Activated T-helper 2 cell treated with anti-CD3 and anti-CD28 coated beads, Interferon-gamma antibody, Interleukin-2, Interleukin-4, amounts not matched to agents 10 μg/mL and 5 μg/mL and 100 μg/mL, durations not matched to agents 14 hours and 24 hours and 36 hours (primary cell): ENCODE results near the gene GPATCH1. TPM values are rescaled to one million over a fixed set of nuclear protein-coding genes. Genes with fewer than 3 reads are reported as not detected.
"Not testable (repeated sequence)": the region's sequence is repeated elsewhere in the genome, so short reads cannot be mapped to it uniquely, and the experiment has no call there.

ENCODE experiments used
- DNase-seq: peaks from one replicate; pipeline ENCODE4 v3.0.0; 2021; ENCODE audit warnings: low spot score
- H3K27ac Mint-ChIP-seq: one replicate; pipeline ENCODE4 v1.8.0; 2021; ENCODE audit warnings: mixed read lengths
- H3K27me3 Mint-ChIP-seq: one replicate; pipeline ENCODE4 v1.8.0; 2021; ENCODE audit warnings: low read depth, mixed read lengths
- H3K36me3 Mint-ChIP-seq: one replicate; pipeline ENCODE4 v1.8.0; 2021; ENCODE audit warnings: low read depth, mixed read lengths
- H3K4me1 Mint-ChIP-seq: one replicate; pipeline ENCODE4 v1.8.0; 2021; ENCODE audit warnings: low read depth, mixed read lengths
- H3K4me3 Mint-ChIP-seq: one replicate; pipeline ENCODE4 v1.8.0; 2021; ENCODE audit warnings: low read depth, mild to moderate bottlenecking, moderate library complexity, mixed read lengths
- H3K9me3 Mint-ChIP-seq: one replicate; pipeline ENCODE4 v1.8.0; 2021; ENCODE audit warnings: mixed read lengths
- intact Hi-C: fragments of 100-400 bp; cut with micrococcal nuclease; formaldehyde crosslinking; loops from one replicate; pipeline ENCODE4 v1.15.1; 2023
- total RNA-seq: library from RNA; stranded (reverse); gene quantifications from 2 replicates; pipeline ENCODE4 v1.2.3, GENCODE V29; 2022

Gene GPATCH1
- 11.9 and 13.1 TPM in 2 replicates for total RNA-seq

- Mint-ChIP-seq H3K27ac (peak within 1 kb of the TSS; percentile 95), H3K4me3 (peak within 1 kb of the TSS; percentile 97), H3K27me3 (no peaks in the 10 kb centered on the region), H3K9me3 (no peaks in the 10 kb centered on the region), H3K4me1 (peaks cover 24% of the 10 kb centered on the region), H3K36me3 (peaks cover 5% of the 10 kb centered on the region)
- intact Hi-C loops = no loop called here
- DNase-seq = peak; percentile 83
Measured at GRCh38 chr19:33080761-33081681, at the start of gene GPATCH1. Gene GPATCH1 (plus strand): TSS chr19:33081181. CDS start chr19:33081194, 13 bp downstream.

DNA sequence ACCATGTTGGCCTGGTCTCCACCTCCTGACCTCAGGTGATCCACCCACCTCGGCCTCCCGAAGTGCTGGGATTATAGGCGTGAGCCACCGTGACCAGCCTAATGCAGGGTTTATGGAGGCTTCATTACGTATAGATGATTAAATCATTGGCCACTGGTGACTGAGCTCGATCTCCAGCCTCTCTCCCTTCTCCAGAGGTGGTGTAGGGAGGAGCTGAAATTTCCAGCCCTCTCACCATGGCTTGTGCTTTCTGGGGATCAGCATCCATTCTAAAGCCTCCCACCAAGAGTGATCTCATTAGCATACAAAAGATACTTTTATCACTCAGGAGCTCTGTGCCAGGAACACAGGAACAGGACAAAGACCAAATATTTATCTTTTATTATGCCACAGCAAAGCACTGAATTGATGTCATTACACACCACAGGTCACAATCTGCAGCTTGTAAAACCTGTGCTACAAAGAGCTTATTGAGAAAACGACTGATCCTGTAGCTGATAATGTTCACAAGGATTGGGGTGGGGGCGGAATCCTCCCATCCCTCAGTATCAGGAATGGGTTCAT lies 48.7 kb upstream of the GPATCH1 start:
- H3K4me3 Mint-ChIP-seq = no peak overlapping the region
- H3K27me3 Mint-ChIP-seq = no peaks in the 10 kb centered on the region
- H3K9me3 Mint-ChIP-seq = peaks cover 4% of the 10 kb centered on the region
- intact Hi-C loops = no loop called here
- no peaks in the 10 kb centered on the region for H3K36me3 Mint-ChIP-seq
- peaks cover 4% of the 10 kb centered on the region for H3K4me1 Mint-ChIP-seq
- no peak overlapping the region for H3K27ac Mint-ChIP-seq
- no peak for DNase-seq

GRCh38 chr19:33035461-33035860 lies 45.5 kb upstream of the GPATCH1 start:
- no peaks in the 10 kb centered on the region for H3K27me3 Mint-ChIP-seq
- DNase-seq = no peak
- no peak overlapping the region for H3K27ac Mint-ChIP-seq
- no peaks in the 10 kb centered on the region for H3K9me3 Mint-ChIP-seq
- H3K4me1 Mint-ChIP-seq = peaks cover 9% of the 10 kb centered on the region
- no peak overlapping the region for H3K4me3 Mint-ChIP-seq
- no peaks in the 10 kb centered on the region for H3K36me3 Mint-ChIP-seq
- intact Hi-C loops = no loop called here

DNA sequence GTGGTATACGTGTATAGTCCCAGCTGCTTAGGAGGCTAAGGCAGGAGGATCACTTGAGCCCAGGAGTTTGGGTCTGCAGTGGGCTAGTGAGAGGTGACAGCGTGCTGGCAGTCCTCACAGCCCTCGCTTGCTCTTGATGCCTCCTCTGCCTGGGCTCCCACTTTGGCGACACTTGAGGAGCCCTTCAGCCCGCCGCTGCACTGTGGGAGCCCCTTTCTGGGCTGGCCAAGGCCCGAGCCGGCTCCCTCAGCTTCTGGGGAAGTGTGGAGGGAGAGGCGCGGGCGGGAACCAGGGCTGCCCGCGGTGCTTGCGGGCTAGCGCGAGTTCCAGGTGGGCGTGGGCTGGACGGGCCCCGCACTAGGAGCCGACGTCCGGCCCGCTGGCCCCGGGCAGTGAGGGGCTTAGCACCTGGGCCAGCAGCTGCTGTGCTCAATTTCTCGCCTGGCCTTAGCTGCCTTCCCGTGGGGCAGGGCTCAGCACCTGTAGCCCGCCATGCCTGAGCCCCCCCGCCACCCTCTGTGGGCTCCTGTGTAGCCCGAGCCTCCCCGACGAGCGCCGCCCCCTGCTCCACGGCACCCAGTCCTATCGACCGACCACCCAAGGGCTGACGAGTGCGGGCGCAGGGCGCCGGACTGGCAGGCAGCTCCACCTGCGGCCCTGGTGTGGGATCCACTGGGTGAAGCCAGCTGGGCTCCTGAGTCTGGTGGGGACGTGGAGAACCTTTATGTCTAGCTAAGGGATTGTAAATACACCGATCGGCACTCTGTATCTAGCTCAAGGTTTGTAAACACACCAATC lies 44.4 kb upstream of the GPATCH1 start:
- H3K9me3 Mint-ChIP-seq, intact Hi-C loops, H3K4me1 Mint-ChIP-seq, DNase-seq, H3K4me3 Mint-ChIP-seq, H3K36me3 Mint-ChIP-seq, H3K27me3 Mint-ChIP-seq: not testable (repeated sequence)
- peak overlapping the region; percentile 39 for H3K27ac Mint-ChIP-seq

- Mint-ChIP-seq H3K27ac (peak overlapping the region; percentile 39), H3K4me3 (peak overlapping the region; percentile 47)
- DNase-seq, H3K4me1 Mint-ChIP-seq, H3K36me3 Mint-ChIP-seq, H3K9me3 Mint-ChIP-seq, H3K27me3 Mint-ChIP-seq, intact Hi-C loops: not testable (repeated sequence)
Measured at GRCh38 chr19:33037168-33038025, 43.6 kb upstream of the GPATCH1 start.

GRCh38 chr19:33039108-33039599 lies 41.8 kb upstream of the GPATCH1 start:
- Mint-ChIP-seq H3K9me3 (no peaks in the 10 kb centered on the region), H3K27me3 (no peaks in the 10 kb centered on the region), H3K27ac (no peak overlapping the region), H3K4me3 (no peak overlapping the region), H3K36me3 (no peaks in the 10 kb centered on the region), H3K4me1 (peaks cover 9% of the 10 kb centered on the region)
- DNase-seq = no peak
- intact Hi-C loops = no loop called here

- no peak for DNase-seq
- Mint-ChIP-seq H3K4me3 (no peak overlapping the region), H3K27ac (no peak overlapping the region), H3K4me1 (peaks cover 9% of the 10 kb centered on the region), H3K9me3 (no peaks in the 10 kb centered on the region), H3K27me3 (no peaks in the 10 kb centered on the region), H3K36me3 (no peaks in the 10 kb centered on the region)
- intact Hi-C loops = no loop called here
Measured at GRCh38 chr19:33039815-33040214, 41.2 kb upstream of the GPATCH1 start.

DNA sequence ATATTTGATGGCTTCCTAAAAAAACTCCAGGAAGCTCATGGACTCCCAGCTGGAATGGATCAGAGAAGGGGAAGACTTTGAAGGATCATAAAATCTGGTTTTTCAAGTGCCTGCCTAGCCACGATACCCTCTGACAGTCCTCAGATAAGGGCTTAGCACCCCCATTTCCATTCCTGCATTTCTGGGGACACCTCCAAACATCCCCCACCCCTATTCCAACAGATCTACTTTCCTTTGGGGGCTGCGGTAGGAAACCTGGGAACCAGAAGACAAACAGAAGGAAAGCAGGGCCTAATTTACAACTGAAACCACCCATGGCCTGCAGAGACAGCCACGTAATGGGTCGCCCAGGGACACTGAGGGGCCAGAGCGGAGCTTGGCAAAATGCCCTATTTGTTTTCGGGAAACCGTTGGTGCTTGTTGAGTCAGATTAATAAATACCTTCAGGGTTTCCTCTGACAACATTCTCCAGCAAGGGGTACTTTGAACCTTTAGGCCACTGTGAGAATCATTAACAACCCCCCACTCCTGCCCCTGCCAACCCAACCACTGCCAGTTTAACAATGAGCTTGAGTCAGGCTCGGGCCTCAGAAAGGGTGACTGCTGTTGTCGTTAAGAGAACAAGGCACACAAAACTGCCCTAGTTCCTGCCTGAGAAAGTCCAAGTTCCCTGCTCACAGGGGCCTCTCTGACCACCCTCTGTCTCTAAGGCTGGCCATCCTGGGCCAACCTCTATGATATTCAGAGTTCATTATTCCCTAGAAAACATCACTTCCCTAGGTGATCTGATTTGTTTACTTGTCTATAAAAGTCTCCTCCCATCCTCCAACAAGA lies 39.8 kb upstream of the GPATCH1 start:
- H3K4me3 Mint-ChIP-seq = no peak overlapping the region
- DNase-seq = no peak
- peaks cover 9% of the 10 kb centered on the region for H3K4me1 Mint-ChIP-seq
- no peaks in the 10 kb centered on the region for H3K27me3 Mint-ChIP-seq
- intact Hi-C loops = no loop called here
- no peak overlapping the region for H3K27ac Mint-ChIP-seq
- no peaks in the 10 kb centered on the region for H3K36me3 Mint-ChIP-seq
- no peaks in the 10 kb centered on the region for H3K9me3 Mint-ChIP-seq

GRCh38 chr19:33041828-33042160 lies 39.2 kb upstream of the GPATCH1 start:
- H3K27ac Mint-ChIP-seq, H3K4me3 Mint-ChIP-seq, H3K27me3 Mint-ChIP-seq, H3K4me1 Mint-ChIP-seq, DNase-seq, H3K36me3 Mint-ChIP-seq, intact Hi-C loops, H3K9me3 Mint-ChIP-seq: not testable (repeated sequence)

DNA sequence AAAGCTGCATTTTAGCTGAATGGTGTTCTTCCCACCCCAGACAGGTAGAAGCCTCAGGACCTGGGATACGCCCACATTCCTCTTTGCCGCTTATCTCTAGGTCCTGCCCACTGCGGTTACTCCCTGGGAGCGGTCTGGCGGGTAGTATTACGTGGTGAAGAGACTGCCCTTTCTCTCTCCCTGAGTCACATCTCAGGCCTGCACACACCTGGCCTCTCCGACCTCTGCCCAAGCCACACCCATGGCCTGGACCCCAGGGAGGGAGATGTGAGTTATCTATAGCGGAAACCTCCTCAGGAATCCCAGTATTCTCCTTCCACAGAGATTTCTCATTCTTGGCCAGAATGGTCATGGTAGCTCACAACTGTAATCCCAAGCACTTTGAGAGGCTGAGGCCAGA lies 33.6 kb upstream of the GPATCH1 start:
- no peak overlapping the region for H3K27ac Mint-ChIP-seq
- no peaks in the 10 kb centered on the region for H3K4me1 Mint-ChIP-seq

DNA sequence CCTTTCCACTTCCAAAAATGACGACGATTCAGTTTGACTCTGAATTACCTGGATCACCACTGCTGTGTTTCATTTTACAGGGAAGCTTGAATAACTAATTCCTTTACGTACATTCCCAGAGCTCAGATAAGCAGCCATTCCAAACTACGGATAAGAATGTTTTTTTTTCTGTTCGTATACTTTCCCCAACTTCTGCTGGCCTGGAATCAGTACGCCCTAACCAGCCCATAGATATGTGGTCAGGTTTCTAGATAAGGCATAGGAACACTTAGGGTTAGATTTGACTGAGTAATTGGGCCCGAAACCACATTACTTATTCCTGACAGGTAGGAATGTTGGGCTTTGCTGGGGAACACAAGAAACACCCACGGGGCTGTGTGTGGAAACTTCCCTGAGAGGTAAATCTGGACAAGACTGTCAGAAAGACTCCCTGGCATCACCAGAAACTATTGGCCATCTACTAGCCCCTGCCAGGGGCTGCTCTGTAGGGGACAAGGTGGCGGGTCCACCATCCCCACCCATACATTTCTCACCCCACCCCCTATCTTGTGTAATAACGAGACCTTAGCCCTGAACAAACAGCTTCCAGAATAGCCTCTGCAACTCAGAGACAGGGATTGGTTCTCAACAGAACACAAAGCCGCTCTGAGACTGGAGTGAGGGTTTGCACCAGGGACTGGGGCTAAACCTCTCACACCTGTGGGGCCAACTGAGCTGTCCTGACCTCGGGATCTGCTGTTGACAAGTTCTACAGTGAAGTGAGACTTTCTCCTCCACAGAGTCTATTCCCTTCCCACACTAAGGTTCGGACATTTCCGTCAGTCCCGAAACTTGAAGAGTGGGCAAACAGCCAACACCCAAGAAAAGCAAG lies 31.9 kb upstream of the GPATCH1 start:
- Mint-ChIP-seq H3K4me1 (no peaks in the 10 kb centered on the region), H3K27ac (no peak overlapping the region), H3K36me3 (no peaks in the 10 kb centered on the region), H3K27me3 (no peaks in the 10 kb centered on the region), H3K9me3 (no peaks in the 10 kb centered on the region), H3K4me3 (no peak overlapping the region)
- intact Hi-C loops = no loop called here
- no peak for DNase-seq

More for the DNA sequence above, 33.6 kb upstream of the GPATCH1 start:
- DNase-seq = no peak
- Mint-ChIP-seq H3K36me3 (no peaks in the 10 kb centered on the region), H3K9me3 (no peaks in the 10 kb centered on the region), H3K4me3 (no peak overlapping the region), H3K27me3 (no peaks in the 10 kb centered on the region)
- intact Hi-C loops = no loop called here
